Activated CD8-positive, alpha-beta memory T cell treated with anti-CD3 and anti-CD28 coated beads, Interleukin-2, amount 50 U/mL, for 24 hours (primary cell): Measurements from ENCODE around the gene ME2.
"Not testable (repeated sequence)": the region's sequence is repeated elsewhere in the genome, so short reads cannot be mapped to it uniquely, and the experiment has no call there.

Experiments
- DNase-seq: peaks from one replicate; pipeline ENCODE4 v3.0.0-alpha.2; 2020; ENCODE audit errors: extremely low read depth

ME2 gene

GRCh38 chr18:50973367-50974126, 94.6 kb downstream of the ME2 start:
- no peak for DNase-seq

GRCh38 chr18:50977037-50977760, 98.3 kb downstream of the ME2 start:
- no peak for DNase-seq

GRCh38 chr18:50981381-50981780, 102.5 kb downstream of the ME2 start:
- no peak for DNase-seq

- no peak for DNase-seq
Observed at GRCh38 chr18:50982086-50982801, 103.3 kb downstream of the ME2 start.

- no peak for DNase-seq
Observed at GRCh38 chr18:50982802-50983179, 103.9 kb downstream of the ME2 start.

GRCh38 chr18:50986360-50987087, 107.6 kb downstream of the ME2 start:
- no peak for DNase-seq

- DNase-seq = no peak
Observed at GRCh38 chr18:50987261-50987660, 108.3 kb downstream of the ME2 start.

- DNase-seq = no peak
Observed at GRCh38 chr18:50989711-50990110, 110.8 kb downstream of the ME2 start.

GRCh38 chr18:50992351-50992762, 113.4 kb downstream of the ME2 start:
- no peak for DNase-seq

GRCh38 chr18:50994031-50994430, 115.1 kb downstream of the ME2 start:
- no peak for DNase-seq

GRCh38 chr18:51003174-51003573, 124.3 kb downstream of the ME2 start:
- not testable (repeated sequence) for DNase-seq
